Caco-2 (cell line): ENCODE measurements around the gene GTPBP3. TPM values are rescaled to one million over a fixed set of nuclear protein-coding genes. Genes with fewer than 3 reads are reported as not detected.

Source experiments
- BruUV-seq: library from RNA; stranded (reverse); fragments of 400-500 nt; replicated peaks from 2 replicates; lab custom pipeline; 2021; lab: Mats Ljungman, UMichigan
- CTCF ChIA-PET: fragments of 300-600 bp; sonication (Branson Sonifier 250); formaldehyde crosslinking; loops from one replicate; lab custom pipeline; 2022; ENCODE audit warnings: antibody characterized with exemption; lab: Charles Lee
- POLR2A ChIA-PET: fragments of 300-600 bp; sonication (Branson Sonifier 250); formaldehyde crosslinking; loops from one replicate; lab custom pipeline; 2022; ENCODE audit warnings: antibody characterized with exemption; lab: Charles Lee
- DNase-seq, 2 experiments: peaks; one replicate each; pipeline versions ENCODE4 v3.0.0 to v3.0.0-alpha.2; 2020 to 2022
- H3K27me3 ChIP-seq: replicated peaks from 2 replicates; pipeline ENCODE4 v1.6.0; 2011; ENCODE audit warnings: low read length; ENCODE audit not compliant: control insufficient read depth, insufficient read depth
- H3K36me3 ChIP-seq: 2 replicates; pipeline ENCODE4 v1.5.1; 2011; ENCODE audit warnings: low read length; ENCODE audit not compliant: control insufficient read depth, insufficient read depth
- H3K4me1 ChIP-seq: fragments of 250-450 bp; sonication (Bioruptor Pico); 2 replicates; pipeline ENCODE4 v1.5.1; 2020; ENCODE audit warnings: mild to moderate bottlenecking
- H3K4me3 ChIP-seq: 2 replicates; pipeline ENCODE4 v1.5.1; 2011; ENCODE audit warnings: low read depth, mild to moderate bottlenecking, control low read depth, low read length
- H3K9me3 ChIP-seq: fragments of 250-450 bp; sonication (Bioruptor Pico); 2 replicates; pipeline ENCODE4 v1.5.1; 2020; ENCODE audit warnings: mild to moderate bottlenecking, moderate library complexity
- H3K27ac Mint-ChIP-seq: one replicate; pipeline ENCODE4 v1.8.0; 2022; ENCODE audit warnings: mixed read lengths; ENCODE audit not compliant: unreplicated experiment
- H3K27me3 Mint-ChIP-seq: one replicate; pipeline ENCODE4 v1.8.0; 2022; ENCODE audit warnings: mixed read lengths; ENCODE audit not compliant: insufficient read depth, unreplicated experiment
- H3K36me3 Mint-ChIP-seq: one replicate; pipeline ENCODE4 v1.8.0; 2022; ENCODE audit warnings: mild to moderate bottlenecking, mixed read lengths; ENCODE audit not compliant: insufficient read depth, unreplicated experiment
- H3K4me1 Mint-ChIP-seq: one replicate; pipeline ENCODE4 v1.8.0; 2022; ENCODE audit warnings: low read depth, mixed read lengths; ENCODE audit not compliant: unreplicated experiment
- H3K4me3 Mint-ChIP-seq: one replicate; pipeline ENCODE4 v1.8.0; 2022; ENCODE audit warnings: mild to moderate bottlenecking, moderate library complexity, mixed read lengths; ENCODE audit not compliant: unreplicated experiment
- H3K9me3 Mint-ChIP-seq: one replicate; pipeline ENCODE4 v1.8.0; 2022; ENCODE audit warnings: mixed read lengths; ENCODE audit not compliant: unreplicated experiment
- intact Hi-C: fragments of 100-400 bp; cut with micrococcal nuclease; formaldehyde crosslinking; loops from one replicate; pipeline ENCODE4 v1.10.0; 2022; ENCODE audit not compliant: unreplicated experiment
- total RNA-seq: library from RNA; stranded (reverse); gene quantifications from 2 replicates; pipeline ENCODE4 v1.2.3, GENCODE V29; 2022
- TF ChIP-seq, protein P1 (sequence below), 2 experiments: fragments of 200-600 bp in 1 of 2; IDR thresholded peaks; 1 replicate in 1 of 2; 2 replicates in 1 of 2; pipeline versions ENCODE4 v1.5.1 to v1.8.0; 2011 to 2022; ENCODE audit warnings: antibody characterized with exemption in 1 of 2, control low read depth in 1 of 2, inconsistent platforms in 1 of 2, low read depth in 1 of 2, low read length in 1 of 2, mild to moderate bottlenecking in 1 of 2, moderate library complexity in 1 of 2; ENCODE audit not compliant: insufficient read depth in 1 of 2, severe bottlenecking in 1 of 2, unreplicated experiment in 1 of 2

Gene GTPBP3
- total RNA-seq, 1 experiment from 2014 or later = 50.7 TPM

- CTCF ChIA-PET = interaction anchor here (1.9 kb wide), 1 partner anchor 20 kb away, joined by 13 read pairs; no protein-coding TSS in a partner anchor
- H3K27me3 ChIP-seq = no peaks in the 10 kb centered on the region
- H3K4me3 ChIP-seq = no peak overlapping the region
- no peak for DNase-seq
- BruUV-seq = no TSS peak
- POLR2A ChIA-PET = interaction anchor here (0.6 kb wide), 1 partner anchor 19 kb away, joined by 4 read pairs; no protein-coding TSS in a partner anchor
- peaks cover 50% of the 10 kb centered on the region for H3K36me3 Mint-ChIP-seq
- intact Hi-C loops = loop anchor here (2.0 kb wide), 1 partner anchor 29 kb away; the partner anchor contains the start of gene GTPBP3
- H3K36me3 ChIP-seq = peaks cover 3% of the 10 kb centered on the region; the same call in 1 of the 2 replicates
- H3K4me3 Mint-ChIP-seq = peak overlapping the region; percentile 50
- no peaks in the 10 kb centered on the region for H3K27me3 Mint-ChIP-seq
- H3K27ac Mint-ChIP-seq = peak overlapping the region; percentile 10
- TF ChIP-seq, protein P1, sequence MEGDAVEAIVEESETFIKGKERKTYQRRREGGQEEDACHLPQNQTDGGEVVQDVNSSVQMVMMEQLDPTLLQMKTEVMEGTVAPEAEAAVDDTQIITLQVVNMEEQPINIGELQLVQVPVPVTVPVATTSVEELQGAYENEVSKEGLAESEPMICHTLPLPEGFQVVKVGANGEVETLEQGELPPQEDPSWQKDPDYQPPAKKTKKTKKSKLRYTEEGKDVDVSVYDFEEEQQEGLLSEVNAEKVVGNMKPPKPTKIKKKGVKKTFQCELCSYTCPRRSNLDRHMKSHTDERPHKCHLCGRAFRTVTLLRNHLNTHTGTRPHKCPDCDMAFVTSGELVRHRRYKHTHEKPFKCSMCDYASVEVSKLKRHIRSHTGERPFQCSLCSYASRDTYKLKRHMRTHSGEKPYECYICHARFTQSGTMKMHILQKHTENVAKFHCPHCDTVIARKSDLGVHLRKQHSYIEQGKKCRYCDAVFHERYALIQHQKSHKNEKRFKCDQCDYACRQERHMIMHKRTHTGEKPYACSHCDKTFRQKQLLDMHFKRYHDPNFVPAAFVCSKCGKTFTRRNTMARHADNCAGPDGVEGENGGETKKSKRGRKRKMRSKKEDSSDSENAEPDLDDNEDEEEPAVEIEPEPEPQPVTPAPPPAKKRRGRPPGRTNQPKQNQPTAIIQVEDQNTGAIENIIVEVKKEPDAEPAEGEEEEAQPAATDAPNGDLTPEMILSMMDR (IDR thresholded peaks at IDR 0.05; ENCODE audit: insufficient read depth in 1 of 2, low read depth in 1 of 2, low read length in 1 of 2, severe bottlenecking in 1 of 2, unreplicated experiment in 1 of 2) = no peak
- H3K9me3 Mint-ChIP-seq = no peaks in the 10 kb centered on the region
- peaks cover 20% of the 10 kb centered on the region for H3K4me1 Mint-ChIP-seq
- H3K9me3 ChIP-seq = no peaks in the 10 kb centered on the region
- peaks cover 30% of the 10 kb centered on the region for H3K4me1 ChIP-seq
Measured at GRCh38 chr19:17307876-17308377, 29.4 kb upstream of the GTPBP3 start.

GRCh38 chr19:17309198-17309964 is 28.0 kb upstream of the GTPBP3 start, which contains the start of gene DDA1:
Gene DDA1 (plus strand): TSS chr19:17309563. CDS start chr19:17309655, 92 bp downstream.
- peaks cover 23% of the 10 kb centered on the region for H3K4me1 ChIP-seq

More at GRCh38 chr19:17309198-17309964, 28.0 kb upstream of the GTPBP3 start, which contains the start of gene DDA1:
- Mint-ChIP-seq H3K36me3 (peaks cover 53% of the 10 kb centered on the region), H3K4me3 (peak within 1 kb of the TSS; percentile 93), H3K27ac (peak within 1 kb of the TSS; percentile 82), H3K9me3 (no peaks in the 10 kb centered on the region), H3K27me3 (no peaks in the 10 kb centered on the region), H3K4me1 (peaks cover 20% of the 10 kb centered on the region)
- Histone ChIP-seq H3K27me3 (no peaks in the 10 kb centered on the region), H3K9me3 (no peaks in the 10 kb centered on the region), H3K36me3 (peaks cover 3% of the 10 kb centered on the region), H3K4me3 (peak within 1 kb of the TSS; percentile 54)
- CTCF ChIA-PET = interaction anchor here (0.7 to 1.9 kb wide), 6 partner anchors 17 to 110 kb away, joined by 3 to 13 read pairs (median 4); partner anchors contain the start of gene ANO8
- DNase-seq = peak; percentile 98 to 100
- POLR2A ChIA-PET = interaction anchor here (0.5 to 2.0 kb wide), 12 partner anchors 12 to 915 kb away, joined by 3 to 17 read pairs (median 5); partner anchors contain the start of genes ANO8, BABAM1, OCEL1 and USE1
- TF ChIP-seq, protein P1 (IDR thresholded peaks at IDR 0.05; ENCODE audit: insufficient read depth in 1 of 2, low read depth in 1 of 2, low read length in 1 of 2, severe bottlenecking in 1 of 2, unreplicated experiment in 1 of 2) = no peak
- intact Hi-C loops = loop anchor here (2.0 kb wide), 1 partner anchor 27 kb away; the partner anchor contains the start of gene GTPBP3
- BruUV-seq = TSS peak; percentile 60
